ENCODE measurements around the gene CFAP210. TPM values are rescaled to one million over a fixed set of nuclear protein-coding genes. Genes with fewer than 3 reads are reported as not detected.

CFAP210 gene
- total and polyA plus RNA-seq, 9 of the 15 experiments (the other 6 are each of a cell fraction or from before 2014, with no cell fraction given) = 0.75 to 3.6 (median 1.3) TPM

- TF ChIP-seq ZNF318 (IDR thresholded peaks at IDR 0.05; ENCODE audit: borderline replicate concordance in 1 of 2, low read depth in 1 of 2) = no peak
- peak; percentile 85 for TF ChIP-seq RFX1 (IDR thresholded peaks at IDR 0.05)
These were observed 845 bp downstream of the CFAP210 start (continued) for GRCh38 chr2:169693360-169693759.
